Peyer's patch (tissue), 4 donors: ENCODE results near the gene CHCHD3.

Experiments
- POLR2A ChIP-seq, 2 donors: fragments of 450-650 bp; IDR thresholded peaks; one replicate each; pipeline ENCODE4 v1.5.1; 2017; ENCODE audit warnings: antibody characterized with exemption in 2 of 2, mild to moderate bottlenecking in 2 of 2, moderate library complexity in 2 of 2
- TF ChIP-seq, protein P1 (sequence below), 6 experiments: fragments of 450-650 bp in 4 of 6; fragments of 200-600 bp in 2 of 6; sonication (generic) in 1 of 6; IDR thresholded peaks; one replicate each; pipeline ENCODE4 v1.5.1; 2017 to 2019; ENCODE audit warnings: antibody characterized with exemption in 6 of 6, mild to moderate bottlenecking in 3 of 6, moderate library complexity in 1 of 6

DNA sequence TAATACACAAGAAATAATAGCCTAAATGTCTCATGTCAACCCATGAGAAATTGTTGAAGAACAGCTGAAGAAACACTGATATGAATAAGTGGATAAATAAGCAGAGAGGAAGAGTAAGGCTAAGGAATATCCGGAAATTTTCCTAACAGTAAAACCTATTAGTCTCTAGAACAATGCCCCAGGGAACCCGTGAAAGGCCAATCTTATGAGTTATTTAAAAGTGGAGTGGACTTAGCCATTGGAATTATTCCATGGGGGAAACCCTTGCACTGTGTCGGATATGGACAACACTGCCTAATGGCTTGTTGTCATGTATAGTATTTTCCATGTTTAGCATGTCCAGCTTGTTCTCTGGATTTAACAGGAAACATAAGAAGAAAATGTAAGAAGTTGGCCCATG is 288.4 kb downstream of the CHCHD3 start:
- TF ChIP-seq, protein P1, sequence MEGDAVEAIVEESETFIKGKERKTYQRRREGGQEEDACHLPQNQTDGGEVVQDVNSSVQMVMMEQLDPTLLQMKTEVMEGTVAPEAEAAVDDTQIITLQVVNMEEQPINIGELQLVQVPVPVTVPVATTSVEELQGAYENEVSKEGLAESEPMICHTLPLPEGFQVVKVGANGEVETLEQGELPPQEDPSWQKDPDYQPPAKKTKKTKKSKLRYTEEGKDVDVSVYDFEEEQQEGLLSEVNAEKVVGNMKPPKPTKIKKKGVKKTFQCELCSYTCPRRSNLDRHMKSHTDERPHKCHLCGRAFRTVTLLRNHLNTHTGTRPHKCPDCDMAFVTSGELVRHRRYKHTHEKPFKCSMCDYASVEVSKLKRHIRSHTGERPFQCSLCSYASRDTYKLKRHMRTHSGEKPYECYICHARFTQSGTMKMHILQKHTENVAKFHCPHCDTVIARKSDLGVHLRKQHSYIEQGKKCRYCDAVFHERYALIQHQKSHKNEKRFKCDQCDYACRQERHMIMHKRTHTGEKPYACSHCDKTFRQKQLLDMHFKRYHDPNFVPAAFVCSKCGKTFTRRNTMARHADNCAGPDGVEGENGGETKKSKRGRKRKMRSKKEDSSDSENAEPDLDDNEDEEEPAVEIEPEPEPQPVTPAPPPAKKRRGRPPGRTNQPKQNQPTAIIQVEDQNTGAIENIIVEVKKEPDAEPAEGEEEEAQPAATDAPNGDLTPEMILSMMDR (IDR thresholded peaks at IDR 0.05), result no peak
- TF ChIP-seq POLR2A (IDR thresholded peaks at IDR 0.05), result no peak
